Left ventricle myocardium inferior (tissue), 1 donor: ENCODE measurements around the gene SASH1. TPM values are rescaled to one million over a fixed set of nuclear protein-coding genes. Genes with fewer than 3 reads are reported as not detected.
"Not testable (repeated sequence)": the region's sequence is repeated elsewhere in the genome, so short reads cannot be mapped to it uniquely, and the experiment has no call there.

Source experiments
- DNase-seq: peaks from one replicate; pipeline ENCODE4 v3.0.0-alpha.2; 2020
- H3K27ac ChIP-seq: fragments of 200-600 bp; replicated peaks from 2 replicates; pipeline ENCODE4 v1.8.0; 2021
- H3K27me3 ChIP-seq: fragments of 200-600 bp; 2 replicates; pipeline ENCODE4 v1.8.0; 2021; ENCODE audit warnings: low read depth
- H3K36me3 ChIP-seq: fragments of 200-600 bp; 2 replicates; pipeline ENCODE4 v1.8.0; 2021
- H3K4me1 ChIP-seq: fragments of 200-600 bp; 2 replicates; pipeline ENCODE4 v1.8.0; 2021
- H3K4me3 ChIP-seq: fragments of 200-600 bp; 2 replicates; pipeline ENCODE4 v1.8.0; 2021; ENCODE audit warnings: mild to moderate bottlenecking, moderate library complexity
- H3K9me3 ChIP-seq: fragments of 200-600 bp; replicated peaks from 2 replicates; pipeline ENCODE4 v1.8.0; 2021
- intact Hi-C: fragments of 100-400 bp; cut with micrococcal nuclease; formaldehyde crosslinking; loops from one replicate; pipeline ENCODE4 v1.11.0; 2022
- total RNA-seq: library from RNA; stranded (reverse); fragmentation: NEBNext Ultra II Directional; extraction: Animal tissue kit (Norgen Biotek cat#: 25700); gene quantifications from one replicate; pipeline ENCODE4 v1.2.1, GENCODE V29; 2021
- TF ChIP-seq, protein P1 (sequence below): fragments of 200-600 bp; IDR thresholded peaks from 2 replicates; pipeline ENCODE4 v1.8.0; 2021; ENCODE audit warnings: antibody characterized with exemption, mild to moderate bottlenecking, borderline replicate concordance
- donor health status: DM: no; HTN: yes; CAD: no; lungs with severe emphysema.

SASH1 gene
- total RNA-seq, 1 donor from 2014 or later = 22.5 TPM

GRCh38 chr6:148389917-148390316, 47.3 kb downstream of the SASH1 start:
- TF ChIP-seq, protein P1, sequence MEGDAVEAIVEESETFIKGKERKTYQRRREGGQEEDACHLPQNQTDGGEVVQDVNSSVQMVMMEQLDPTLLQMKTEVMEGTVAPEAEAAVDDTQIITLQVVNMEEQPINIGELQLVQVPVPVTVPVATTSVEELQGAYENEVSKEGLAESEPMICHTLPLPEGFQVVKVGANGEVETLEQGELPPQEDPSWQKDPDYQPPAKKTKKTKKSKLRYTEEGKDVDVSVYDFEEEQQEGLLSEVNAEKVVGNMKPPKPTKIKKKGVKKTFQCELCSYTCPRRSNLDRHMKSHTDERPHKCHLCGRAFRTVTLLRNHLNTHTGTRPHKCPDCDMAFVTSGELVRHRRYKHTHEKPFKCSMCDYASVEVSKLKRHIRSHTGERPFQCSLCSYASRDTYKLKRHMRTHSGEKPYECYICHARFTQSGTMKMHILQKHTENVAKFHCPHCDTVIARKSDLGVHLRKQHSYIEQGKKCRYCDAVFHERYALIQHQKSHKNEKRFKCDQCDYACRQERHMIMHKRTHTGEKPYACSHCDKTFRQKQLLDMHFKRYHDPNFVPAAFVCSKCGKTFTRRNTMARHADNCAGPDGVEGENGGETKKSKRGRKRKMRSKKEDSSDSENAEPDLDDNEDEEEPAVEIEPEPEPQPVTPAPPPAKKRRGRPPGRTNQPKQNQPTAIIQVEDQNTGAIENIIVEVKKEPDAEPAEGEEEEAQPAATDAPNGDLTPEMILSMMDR = no peak
- Histone ChIP-seq H3K4me1 (peaks cover 42% of the 10 kb centered on the region), H3K4me3 (no peak overlapping the region), H3K27me3 (no peaks in the 10 kb centered on the region), H3K27ac (no peak overlapping the region), H3K9me3 (no peaks in the 10 kb centered on the region), H3K36me3 (peaks cover 21% of the 10 kb centered on the region)
- DNase-seq = no peak
- intact Hi-C loops = no loop called here

GRCh38 chr6:148392127-148392526, 49.5 kb downstream of the SASH1 start:
- H3K27me3 ChIP-seq, H3K9me3 ChIP-seq, H3K27ac ChIP-seq, DNase-seq, H3K4me3 ChIP-seq, intact Hi-C loops: not testable (repeated sequence)
- peaks cover 21% of the 10 kb centered on the region for H3K36me3 ChIP-seq
- peaks cover 53% of the 10 kb centered on the region for H3K4me1 ChIP-seq

GRCh38 chr6:148392671-148393070, 50.0 kb downstream of the SASH1 start:
- Histone ChIP-seq H3K36me3 (peaks cover 21% of the 10 kb centered on the region), H3K4me3 (no peak overlapping the region), H3K4me1 (peaks cover 58% of the 10 kb centered on the region), H3K27ac (no peak overlapping the region), H3K27me3 (no peaks in the 10 kb centered on the region), H3K9me3 (no peaks in the 10 kb centered on the region)
- DNase-seq = no peak
- intact Hi-C loops = no loop called here
- TF ChIP-seq, protein P1 = no peak

DNA sequence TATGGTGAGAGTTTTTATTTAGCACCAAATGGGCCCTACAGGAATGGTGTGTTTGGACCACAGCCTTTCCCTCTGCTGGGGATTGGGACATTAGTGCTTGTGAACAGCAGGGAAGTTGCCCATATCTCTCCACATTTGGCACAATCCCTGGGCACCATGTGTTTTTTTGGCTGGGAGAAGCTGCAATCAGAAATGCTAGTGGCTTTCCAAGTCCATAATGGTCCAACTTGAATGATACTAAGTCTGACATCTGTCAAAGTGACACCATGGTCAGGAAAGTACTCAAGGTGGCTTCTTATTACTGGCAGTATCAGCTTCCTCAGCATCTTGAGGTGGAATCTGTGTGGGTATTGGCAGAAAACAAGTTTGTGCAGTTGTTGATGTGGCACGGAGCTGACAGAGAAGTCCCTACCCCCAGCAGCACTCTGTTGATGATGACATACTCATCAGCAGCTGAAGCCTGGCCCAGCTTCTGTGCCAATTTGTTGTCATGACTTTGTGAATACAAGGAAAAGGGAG, 53.0 kb downstream of the SASH1 start:
- H3K4me1 ChIP-seq = peaks cover 79% of the 10 kb centered on the region
- H3K36me3 ChIP-seq = peaks cover 13% of the 10 kb centered on the region
- no peaks in the 10 kb centered on the region for H3K9me3 ChIP-seq
- H3K27ac ChIP-seq = peak overlapping the region; percentile 81
- TF ChIP-seq, protein P1 = no peak
- H3K4me3 ChIP-seq = no peak overlapping the region
- peak; percentile 48 for DNase-seq
- H3K27me3 ChIP-seq = no peaks in the 10 kb centered on the region
- intact Hi-C loops = no loop called here

DNA sequence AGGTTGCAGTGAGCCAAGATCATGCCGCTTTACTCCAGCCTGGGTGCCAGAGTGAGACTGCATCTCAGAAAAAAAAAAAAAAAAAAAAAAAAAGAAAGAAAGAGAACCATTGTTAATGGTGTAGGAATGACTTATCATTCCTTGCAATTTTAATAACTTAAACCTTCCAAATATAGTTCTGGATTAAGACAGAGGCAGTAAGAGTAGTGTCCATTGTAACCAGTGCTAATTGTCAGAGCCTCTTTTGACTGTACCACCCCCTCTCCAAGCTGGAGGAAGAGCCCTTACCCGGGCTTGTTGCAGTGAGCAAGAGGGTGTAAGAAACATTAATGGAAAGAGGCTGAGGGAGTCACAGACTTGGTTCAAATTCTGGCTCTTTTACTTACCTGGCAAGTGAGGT, 53.8 kb downstream of the SASH1 start:
- no peak for DNase-seq
- H3K36me3 ChIP-seq = peaks cover 6% of the 10 kb centered on the region
- intact Hi-C loops = no loop called here
- TF ChIP-seq, protein P1 = no peak
- peak overlapping the region; percentile 81 for H3K27ac ChIP-seq
- peaks cover 86% of the 10 kb centered on the region for H3K4me1 ChIP-seq
- no peaks in the 10 kb centered on the region for H3K27me3 ChIP-seq
- no peaks in the 10 kb centered on the region for H3K9me3 ChIP-seq
- H3K4me3 ChIP-seq = no peak overlapping the region

DNA sequence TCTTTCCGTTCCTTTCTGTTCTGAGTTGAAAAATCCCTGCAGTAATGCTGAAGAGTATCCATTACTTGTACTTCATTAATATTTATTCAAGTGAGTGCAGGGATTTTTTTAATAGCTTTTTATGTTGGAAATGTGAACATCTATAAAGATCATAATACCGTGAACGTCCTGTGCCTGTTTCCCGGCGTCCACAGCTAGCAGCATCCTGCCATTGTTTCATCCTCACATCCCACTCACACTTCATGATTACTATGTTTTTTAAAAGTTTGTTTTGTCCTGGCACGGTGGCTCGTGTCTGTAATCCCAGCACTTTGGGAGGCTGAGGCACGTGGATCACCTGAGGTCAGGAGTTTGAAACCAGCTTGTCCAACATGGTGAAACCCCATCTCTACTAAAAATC, 54.3 kb downstream of the SASH1 start:
- H3K27me3 ChIP-seq = no peaks in the 10 kb centered on the region
- peak overlapping the region; percentile 81 for H3K27ac ChIP-seq
- intact Hi-C loops = no loop called here
- H3K36me3 ChIP-seq = peaks cover under 1% of the 10 kb centered on the region
- peaks cover 91% of the 10 kb centered on the region for H3K4me1 ChIP-seq
- DNase-seq = no peak
- TF ChIP-seq, protein P1 = no peak
- H3K4me3 ChIP-seq = no peak overlapping the region
- H3K9me3 ChIP-seq = no peaks in the 10 kb centered on the region
